Fibroblast of the aortic adventitia (primary cell): Measurements from ENCODE around the gene TEX35. TPM values are rescaled to one million over a fixed set of nuclear protein-coding genes. Genes with fewer than 3 reads are reported as not detected.
"Not testable (repeated sequence)": the region's sequence is repeated elsewhere in the genome, so short reads cannot be mapped to it uniquely, and the experiment has no call there.

Experiments
- DNase-seq: peaks from one replicate; pipeline ENCODE4 v3.0.0-alpha.2; 2010; ENCODE audit warnings: low read depth
- H3K4me3 ChIP-seq: 2 replicates; pipeline ENCODE4 v1.5.1; 2011; ENCODE audit warnings: low read depth, mild to moderate bottlenecking, control low read depth, low read length, moderate library complexity
- CTCF ChIP-seq: IDR thresholded peaks from 2 replicates; pipeline ENCODE4 v1.5.1; 2011; ENCODE audit warnings: mild to moderate bottlenecking, low read length, control low read depth, inconsistent platforms; ENCODE audit not compliant: insufficient read depth
- total RNA-seq: library from RNA; depleted of rRNA; stranded (reverse); fragments of >200 nt; gene quantifications from 2 replicates; pipeline ENCODE4 v1.2.3, GENCODE V29; 2012; ENCODE audit warnings: low replicate concordance

Gene TEX35
- total RNA-seq, 1 donor, result not detected

GRCh38 chr1:178502856-178503255 lies 10.1 kb upstream of the TEX35 start:
- no peak for DNase-seq
- TF ChIP-seq CTCF, result no peak
- H3K4me3 ChIP-seq, result no peak overlapping the region

DNA sequence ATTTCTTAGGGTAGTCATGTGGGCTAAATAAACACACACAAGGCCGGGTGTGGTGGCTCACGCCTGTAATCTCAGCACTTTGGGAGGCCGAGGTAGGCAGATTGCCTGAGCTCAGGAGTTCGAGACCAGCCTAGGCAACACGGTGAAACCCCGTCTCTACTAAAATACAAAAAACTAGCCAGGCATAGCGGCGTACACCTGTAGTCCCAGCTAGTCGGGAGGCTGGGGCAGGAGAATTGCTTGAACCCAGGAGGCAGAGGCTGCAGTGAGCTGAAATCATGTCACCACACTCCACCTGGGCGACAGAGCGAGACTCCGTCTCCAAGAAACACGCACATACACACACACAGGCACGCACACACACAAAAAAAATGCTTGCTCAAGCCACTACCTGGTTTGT lies 9.6 kb upstream of the TEX35 start:
- H3K4me3 ChIP-seq, DNase-seq: not testable (repeated sequence)

DNA sequence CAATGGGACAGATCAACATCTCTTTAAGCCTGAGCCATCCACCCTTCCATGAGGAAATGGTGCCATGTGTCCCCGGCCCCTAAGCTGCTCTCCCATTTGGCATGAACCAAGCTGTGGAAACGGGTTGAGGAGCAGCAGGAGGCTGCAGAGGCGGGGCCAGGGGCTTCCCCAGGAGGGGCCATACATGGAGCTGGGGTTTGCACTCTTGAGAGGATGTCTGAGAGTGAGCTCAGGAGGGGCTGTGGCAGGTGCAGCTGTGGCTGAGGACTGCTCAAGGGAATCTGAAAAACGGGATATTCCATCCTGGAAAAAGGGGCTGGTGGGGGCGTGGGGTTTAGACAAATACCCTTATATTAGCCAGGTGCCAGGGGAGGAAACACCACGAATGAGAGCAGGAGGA lies 9.1 kb upstream of the TEX35 start:
- no peak overlapping the region for H3K4me3 ChIP-seq
- DNase-seq, result no peak
- TF ChIP-seq CTCF, result no peak

- no peak for TF ChIP-seq CTCF
- DNase-seq, result no peak
- H3K4me3 ChIP-seq, result no peak overlapping the region
These were observed 8.6 kb upstream of the TEX35 start for GRCh38 chr1:178504286-178504685.

GRCh38 chr1:178506177-178506576 lies 6.7 kb upstream of the TEX35 start:
- H3K4me3 ChIP-seq, result no peak overlapping the region
- no peak for DNase-seq
- TF ChIP-seq CTCF, result no peak

DNA sequence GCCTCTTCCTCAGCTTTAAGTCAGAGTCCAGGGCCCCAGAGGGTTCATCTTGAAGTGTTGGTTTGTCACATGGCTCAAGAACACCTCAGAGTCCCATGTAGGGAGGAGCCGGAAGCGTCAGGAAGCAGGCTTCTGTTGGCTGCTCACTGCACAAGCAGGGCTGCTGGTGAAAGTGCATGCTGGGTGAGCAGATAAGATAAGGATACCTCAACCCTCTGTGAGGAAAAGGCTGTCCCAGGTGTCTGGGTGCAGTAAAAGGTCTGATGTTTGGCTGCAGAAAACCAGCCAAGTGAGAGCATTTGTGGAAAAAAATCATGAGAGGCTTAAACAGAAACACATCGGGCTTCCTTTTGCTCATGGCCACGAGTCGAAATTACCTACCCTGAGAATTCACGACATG lies 6.2 kb upstream of the TEX35 start:
- H3K4me3 ChIP-seq, result no peak overlapping the region
- no peak for DNase-seq
- no peak for TF ChIP-seq CTCF

GRCh38 chr1:178509414-178510007 lies 3.4 kb upstream of the TEX35 start:
- TF ChIP-seq CTCF, result no peak
- no peak overlapping the region for H3K4me3 ChIP-seq
- no peak for DNase-seq
